H9 (cell line): Measurements from ENCODE around the gene PREB. TPM values are rescaled to one million over a fixed set of nuclear protein-coding genes. Genes with fewer than 3 reads are reported as not detected.

ENCODE experiments used
- DNase-seq: peaks from one replicate; pipeline ENCODE4 v3.0.0-alpha.2; 2017
- H2AFZ ChIP-seq: one replicate; pipeline ENCODE4 v1.6.1; 2013; ENCODE audit warnings: mild to moderate bottlenecking, low read length, control low read depth, moderate library complexity
- H2AK5ac ChIP-seq: 2 replicates; pipeline ENCODE4 v1.6.1; 2013; ENCODE audit warnings: low read length, control low read depth, mixed read lengths; ENCODE audit not compliant: insufficient read length
- H2BK120ac ChIP-seq: one replicate; pipeline ENCODE4 v1.6.1; 2013; ENCODE audit warnings: low read depth, mild to moderate bottlenecking, low read length, control low read depth, inconsistent platforms; ENCODE audit not compliant: poor library complexity, severe bottlenecking
- H2BK12ac ChIP-seq: 2 replicates; pipeline ENCODE4 v1.6.1; 2013; ENCODE audit warnings: low read length, control low read depth, mixed read lengths, low read depth; ENCODE audit not compliant: insufficient read length
- H2BK15ac ChIP-seq: 2 replicates; pipeline ENCODE4 v1.6.1; 2013; ENCODE audit warnings: low read depth, low read length, control low read depth
- H2BK20ac ChIP-seq: one replicate; pipeline ENCODE4 v1.6.1; 2013; ENCODE audit warnings: low read depth, mild to moderate bottlenecking, low read length, control low read depth, inconsistent platforms; ENCODE audit not compliant: poor library complexity, severe bottlenecking
- H2BK5ac ChIP-seq: 2 replicates; pipeline ENCODE4 v1.6.1; 2013; ENCODE audit warnings: low read length, control low read depth, mixed read lengths; ENCODE audit not compliant: insufficient read length
- H3K14ac ChIP-seq: 2 replicates; pipeline ENCODE4 v1.6.1; 2013; ENCODE audit warnings: low read length, control low read depth; ENCODE audit not compliant: insufficient read depth
- H3K18ac ChIP-seq: 2 replicates; pipeline ENCODE4 v1.6.1; 2013; ENCODE audit warnings: low read depth, mild to moderate bottlenecking, mixed read lengths, low read length, control low read depth; ENCODE audit not compliant: insufficient read length
- H3K23ac ChIP-seq: 2 replicates; pipeline ENCODE4 v1.6.1; 2013; ENCODE audit warnings: low read length, control low read depth, mixed read lengths, low read depth; ENCODE audit not compliant: insufficient read length
- H3K23me2 ChIP-seq: 2 replicates; pipeline ENCODE4 v1.6.1; 2013; ENCODE audit warnings: low read depth, mild to moderate bottlenecking, mixed read lengths, low read length, control low read depth; ENCODE audit not compliant: insufficient read length, poor library complexity, severe bottlenecking
- H3K27ac ChIP-seq: 2 replicates; pipeline ENCODE4 v1.5.1; 2013; ENCODE audit warnings: low read length, control low read depth, mixed read lengths, low read depth; ENCODE audit not compliant: insufficient read length
- H3K27me3 ChIP-seq: 2 replicates; pipeline ENCODE4 v1.6.1; 2013; ENCODE audit warnings: low read length, control low read depth, inconsistent platforms; ENCODE audit not compliant: insufficient read depth
- H3K4ac ChIP-seq: 2 replicates; pipeline ENCODE4 v1.6.1; 2013; ENCODE audit warnings: low read depth, mild to moderate bottlenecking, control low read depth, inconsistent platforms, low read length, moderate library complexity
- H3K4me1 ChIP-seq: 2 replicates; pipeline ENCODE4 v1.6.1; 2013; ENCODE audit warnings: low read length, control low read depth, inconsistent platforms; ENCODE audit not compliant: insufficient read depth
- H3K4me2 ChIP-seq: 2 replicates; pipeline ENCODE4 v1.6.1; 2013; ENCODE audit warnings: low read length, control low read depth, mixed read lengths; ENCODE audit not compliant: insufficient read length, insufficient read depth
- H3K56ac ChIP-seq: 2 replicates; pipeline ENCODE4 v1.6.1; 2013; ENCODE audit warnings: low read depth, mild to moderate bottlenecking, mixed read lengths, low read length, control low read depth; ENCODE audit not compliant: insufficient read length
- H3K79me1 ChIP-seq: 2 replicates; pipeline ENCODE4 v1.6.1; 2013; ENCODE audit warnings: low read depth, mild to moderate bottlenecking, moderate library complexity, low read length, control low read depth, inconsistent platforms; ENCODE audit not compliant: insufficient read depth, poor library complexity, severe bottlenecking
- H3K79me2 ChIP-seq: 2 replicates; pipeline ENCODE4 v1.6.1; 2013; ENCODE audit warnings: low read length, control low read depth, inconsistent platforms; ENCODE audit not compliant: insufficient read depth
- H3K9ac ChIP-seq: 2 replicates; pipeline ENCODE4 v1.6.1; 2013; ENCODE audit warnings: low read length, control low read depth, mixed read lengths; ENCODE audit not compliant: insufficient read length; ENCODE audit errors: extremely low read depth
- H3K9me3 ChIP-seq: one replicate; pipeline ENCODE4 v1.6.1; 2013; ENCODE audit warnings: low read depth, low read length, inconsistent platforms; ENCODE audit not compliant: control insufficient read depth
- H3T11ph ChIP-seq: one replicate; pipeline ENCODE4 v1.6.1; 2013; ENCODE audit warnings: mild to moderate bottlenecking, low read length, control low read depth, inconsistent platforms
- H4K20me1 ChIP-seq: one replicate; pipeline ENCODE4 v1.6.1; 2013; ENCODE audit not compliant: control insufficient read depth, insufficient read length, insufficient read depth
- H4K5ac ChIP-seq: 2 replicates; pipeline ENCODE4 v1.6.1; 2013; ENCODE audit warnings: low read depth, mild to moderate bottlenecking, mixed read lengths, low read length, control low read depth; ENCODE audit not compliant: insufficient read length
- H4K8ac ChIP-seq: replicated peaks from 2 replicates; pipeline ENCODE4 v1.6.1; 2013; ENCODE audit warnings: low read length, control low read depth, mixed read lengths, low read depth; ENCODE audit not compliant: insufficient read length
- H4K91ac ChIP-seq: 2 replicates; pipeline ENCODE4 v1.6.1; 2013; ENCODE audit warnings: low read depth, mild to moderate bottlenecking, moderate library complexity, mixed read lengths, low read length, control low read depth; ENCODE audit not compliant: insufficient read length
- H3K27ac Mint-ChIP-seq, 3 experiments: 2 replicates in 2 of 3; 3 replicates in 1 of 3; pipeline ENCODE4 v1.8.0; 2020 to 2021; ENCODE audit warnings: mixed read lengths in 3 of 3, mild to moderate bottlenecking in 1 of 3, moderate library complexity in 1 of 3
- H3K27me3 Mint-ChIP-seq: 2 replicates; pipeline ENCODE4 v1.8.0; 2021; ENCODE audit warnings: low read depth, mild to moderate bottlenecking, moderate library complexity, mixed read lengths
- H3K36me3 Mint-ChIP-seq, 3 experiments: 2 replicates in 2 of 3; 3 replicates in 1 of 3; pipeline ENCODE4 v1.8.0; 2020 to 2021; ENCODE audit warnings: low read depth in 3 of 3, mixed read lengths in 3 of 3; ENCODE audit not compliant: insufficient read depth in 1 of 3
- H3K4me1 Mint-ChIP-seq, 2 experiments: 2 replicates each; pipeline ENCODE4 v1.8.0; 2020; ENCODE audit warnings: mixed read lengths in 2 of 2
- H3K4me3 Mint-ChIP-seq, 2 experiments: 2 replicates in 1 of 2; 3 replicates in 1 of 2; pipeline ENCODE4 v1.8.0; 2020 to 2021; ENCODE audit warnings: mild to moderate bottlenecking in 2 of 2, mixed read lengths in 2 of 2, moderate library complexity in 1 of 2
- H3K9me3 Mint-ChIP-seq, 2 experiments: 2 replicates in 1 of 2; 3 replicates in 1 of 2; pipeline ENCODE4 v1.8.0; 2020; ENCODE audit warnings: mild to moderate bottlenecking in 2 of 2, mixed read lengths in 2 of 2, moderate library complexity in 1 of 2
- CTCF ChIP-seq: fragments of 200-600 bp; sonication (generic); conservative IDR thresholded peaks from 3 replicates; pipeline ENCODE4 v1.8.0; 2021; ENCODE audit warnings: antibody characterized with exemption, mild to moderate bottlenecking
- WGBS: extraction: QIAGEN DNeasy Blood & Tissue Kit; methylation state at CpG from one replicate; pipeline ENCODE4 v1.1.7; 2013; ENCODE audit warnings: missing lambda C conversion rate, low lambda C conversion rate, mixed read lengths; ENCODE audit not compliant: insufficient read length; ENCODE audit errors: extremely low coverage; 5-methylcytosine and 5-hydroxymethylcytosine counted together
- total RNA-seq: library from RNA; stranded (reverse); gene quantifications from 2 replicates; pipeline ENCODE4 v1.2.1, GENCODE V29; 2021

PREB gene
- total RNA-seq, 1 experiment from 2014 or later, result 43.6 TPM

GRCh38 chr2:27087823-27088410 is 46.5 kb downstream of the PREB start:
- H3K9ac ChIP-seq, result no peak overlapping the region
- H2BK15ac ChIP-seq, result no peak overlapping the region
- no peak overlapping the region for H3K56ac ChIP-seq
- no peak overlapping the region for H3K4ac ChIP-seq
- no peak overlapping the region for H2BK20ac ChIP-seq
- no peak overlapping the region for H3K27ac Mint-ChIP-seq
- no peaks in the 10 kb centered on the region for H3K27me3 ChIP-seq
- H2BK12ac ChIP-seq, result no peak overlapping the region
- H3K23me2 ChIP-seq, result peaks cover 13% of the 10 kb centered on the region
- TF ChIP-seq CTCF, result no peak
- no peak overlapping the region for H2AFZ ChIP-seq
- no peak overlapping the region for H4K91ac ChIP-seq
- no peak overlapping the region for H3K14ac ChIP-seq
- no peak overlapping the region for H4K5ac ChIP-seq
- H3T11ph ChIP-seq, result no peak overlapping the region
- no peaks in the 10 kb centered on the region for H3K9me3 ChIP-seq
- H2AK5ac ChIP-seq, result no peak overlapping the region
- H3K79me1 ChIP-seq, result no peaks in the 10 kb centered on the region
- peaks cover 20% of the 10 kb centered on the region for H3K27me3 Mint-ChIP-seq
- no peak overlapping the region for H4K8ac ChIP-seq
- no peaks in the 10 kb centered on the region for H3K9me3 Mint-ChIP-seq
- peaks cover 15 to 25% of the 10 kb centered on the region in 2 experiments for H3K4me1 Mint-ChIP-seq
- H3K23ac ChIP-seq, result no peak overlapping the region
- DNase-seq, result no peak
- no peaks in the 10 kb centered on the region; a peak in 1 of 7 replicates for H3K36me3 Mint-ChIP-seq
- H2BK5ac ChIP-seq, result no peak overlapping the region
- H3K79me2 ChIP-seq, result no peaks in the 10 kb centered on the region
- no peak overlapping the region for H3K18ac ChIP-seq
- WGBS, result no CpG with 5 or more reads among the region's 5 CpGs
- H3K4me2 ChIP-seq, result peak overlapping the region; percentile 86
- H2BK120ac ChIP-seq, result no peak overlapping the region
- H4K20me1 ChIP-seq, result no peaks in the 10 kb centered on the region
- H3K27ac ChIP-seq, result no peak overlapping the region
- H3K4me1 ChIP-seq, result no peaks in the 10 kb centered on the region
- H3K4me3 Mint-ChIP-seq, result peak overlapping the region; percentile 75 to 87
